Kidney glomerular epithelial cell (primary cell): ENCODE measurements around the gene UBXN4.
"Not testable (repeated sequence)": the region's sequence is repeated elsewhere in the genome, so short reads cannot be mapped to it uniquely, and the experiment has no call there.

Source experiments
- DNase-seq: peaks from one replicate; lab custom pipeline; 2025; lab: John Stamatoyannopoulos, UW

Gene UBXN4

DNA sequence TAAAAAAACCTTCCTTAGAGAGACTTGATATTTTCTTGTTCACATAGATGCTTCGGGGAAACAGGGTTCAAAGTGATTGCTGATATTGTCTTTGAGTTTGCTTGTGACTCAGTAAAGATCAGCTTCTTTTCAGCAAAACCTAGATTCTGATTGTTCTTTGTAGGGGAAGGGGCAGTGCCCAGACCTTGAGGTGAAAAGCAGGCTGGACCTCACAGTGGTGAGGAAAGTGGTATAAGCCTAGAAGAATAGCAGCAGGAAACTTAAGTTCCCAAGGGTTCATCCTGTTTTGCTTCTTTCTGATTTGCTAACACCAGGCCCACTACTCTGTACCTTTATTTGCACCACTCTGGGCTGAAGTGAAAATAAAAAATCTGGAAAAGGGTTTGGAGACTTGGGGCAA lies 20.9 kb downstream of the UBXN4 start:
- no peak for DNase-seq

DNA sequence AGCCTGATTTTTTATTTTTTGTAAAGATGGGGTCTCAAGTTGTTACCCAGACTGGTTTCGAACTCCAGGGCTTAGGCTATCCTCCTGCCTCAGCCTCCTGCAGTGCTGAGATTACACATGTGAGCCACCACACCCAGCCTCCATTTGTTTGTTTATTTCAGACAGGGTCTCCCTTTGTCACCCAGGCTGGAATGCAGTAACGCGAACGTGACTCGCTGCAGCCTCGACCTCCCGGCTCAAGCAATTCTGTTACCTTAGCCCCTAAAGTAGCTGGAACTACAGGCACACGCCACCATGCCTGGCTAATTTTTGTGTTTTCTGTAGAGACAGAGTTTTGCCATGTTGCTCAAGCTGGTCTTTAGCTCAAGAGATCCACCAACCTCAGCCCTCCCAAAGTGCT lies 27.2 kb downstream of the UBXN4 start:
- DNase-seq = no peak

DNA sequence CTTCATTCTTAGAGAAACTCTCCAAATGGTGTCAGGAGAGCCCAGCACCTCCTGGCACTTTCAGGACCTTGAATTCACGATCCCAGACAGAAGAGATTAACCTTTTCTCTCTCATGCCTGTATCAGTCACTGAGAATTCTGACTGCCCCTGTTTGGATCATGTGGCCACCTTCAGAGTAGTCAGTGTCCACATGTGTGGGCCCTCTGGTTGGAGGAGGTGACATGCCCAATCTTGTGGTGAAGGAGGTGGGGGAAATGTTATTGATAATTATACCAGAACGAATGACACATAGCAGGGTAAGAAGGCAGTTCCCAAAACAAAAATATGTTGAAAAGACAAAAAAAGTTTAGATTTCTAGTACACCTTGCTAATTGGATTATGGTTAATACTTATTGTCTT lies 31.7 kb downstream of the UBXN4 start:
- no peak for DNase-seq

DNA sequence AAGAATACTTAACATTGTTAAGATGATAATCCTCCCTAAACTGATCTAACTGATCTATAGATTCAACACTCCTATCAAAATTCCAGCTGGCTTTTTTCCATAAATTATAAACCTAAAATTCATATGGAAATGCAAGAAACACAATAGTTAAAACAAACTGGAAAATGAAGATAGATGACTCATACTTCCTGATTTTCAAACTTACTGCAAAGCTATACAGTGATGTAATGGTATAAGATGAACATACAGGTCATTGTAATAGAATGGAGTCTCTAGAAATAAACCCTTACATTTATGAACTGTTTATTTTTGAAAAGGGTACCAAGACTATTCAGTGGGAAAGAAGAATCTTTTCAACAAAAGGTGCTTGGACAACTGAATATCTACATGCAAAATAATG lies 32.3 kb downstream of the UBXN4 start:
- no peak for DNase-seq

DNA sequence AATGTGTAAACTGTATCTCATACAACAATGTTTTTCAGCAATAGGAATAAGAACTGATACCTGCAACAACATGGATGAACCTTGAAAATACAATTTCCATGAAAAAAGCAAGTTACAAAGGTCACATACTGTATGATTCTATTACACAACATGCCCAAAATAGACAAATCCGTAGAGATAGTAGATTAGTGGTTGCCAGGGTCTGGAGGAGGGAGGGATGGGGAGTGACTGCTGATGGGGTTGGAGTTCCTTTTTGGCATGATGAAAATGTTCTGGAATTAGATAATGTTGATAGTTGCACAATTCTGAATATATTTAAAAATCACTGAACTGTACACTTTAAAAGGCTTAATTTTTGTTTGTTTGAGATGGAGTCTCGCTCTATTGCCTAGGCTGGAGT lies 33.8 kb downstream of the UBXN4 start:
- DNase-seq = no peak

DNA sequence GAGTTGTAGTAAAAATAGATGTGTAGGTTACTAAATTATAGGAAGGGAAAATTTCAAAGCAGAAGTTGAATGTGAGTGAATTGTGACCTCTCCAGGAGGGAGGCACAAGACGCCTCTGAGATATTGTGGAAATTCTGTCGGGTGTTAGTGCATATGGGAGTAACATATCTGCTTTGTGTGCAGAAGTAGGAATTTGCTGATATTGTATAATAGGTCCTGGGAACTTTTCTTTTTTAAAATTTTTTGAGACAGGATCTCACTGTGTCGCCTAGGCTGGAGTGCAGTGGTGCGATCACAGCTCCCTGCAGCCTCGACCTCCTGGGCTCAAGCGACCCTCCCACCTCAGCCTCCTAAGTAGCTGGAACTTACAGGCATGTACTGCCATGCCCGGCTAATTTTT lies 34.7 kb downstream of the UBXN4 start:
- no peak for DNase-seq

DNA sequence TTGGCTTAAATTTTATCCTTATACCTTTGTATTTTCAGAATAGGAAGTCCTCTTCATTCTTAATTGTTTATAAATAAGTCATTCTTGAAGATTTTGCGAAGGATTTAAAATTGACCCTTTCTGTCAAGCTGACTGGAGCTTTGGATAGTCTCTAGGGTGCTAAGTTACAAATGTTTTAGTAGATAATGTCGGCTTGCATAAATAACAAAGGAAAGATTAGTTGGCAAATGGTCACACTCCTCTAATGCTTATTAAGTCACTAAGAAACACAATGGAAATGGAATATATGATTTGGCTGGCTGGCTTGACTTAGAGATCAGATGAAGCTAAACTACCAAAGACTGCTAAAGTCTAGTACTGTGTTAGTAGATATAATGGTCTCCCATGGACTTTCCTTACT lies 40.6 kb downstream of the UBXN4 start:
- no peak for DNase-seq

DNA sequence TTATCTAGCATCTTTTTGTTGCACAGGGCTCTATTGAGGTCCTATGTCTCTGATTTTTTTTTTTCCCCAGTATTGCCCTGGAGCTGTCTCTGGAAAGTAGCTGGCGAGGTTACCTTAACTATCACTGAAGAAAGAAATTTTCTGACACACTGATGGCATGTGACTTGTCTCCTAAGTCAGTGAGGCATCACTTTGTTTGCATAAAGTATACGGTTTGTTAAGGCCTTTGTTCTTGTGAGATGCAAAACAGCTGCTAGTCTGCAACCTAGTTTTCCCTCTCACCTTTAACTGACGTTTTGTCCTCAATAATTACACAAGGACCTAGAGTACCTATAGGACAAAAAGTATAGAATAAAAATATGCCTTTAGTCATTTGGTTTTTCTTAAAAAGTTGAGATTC lies 41.8 kb downstream of the UBXN4 start:
- no peak for DNase-seq

DNA sequence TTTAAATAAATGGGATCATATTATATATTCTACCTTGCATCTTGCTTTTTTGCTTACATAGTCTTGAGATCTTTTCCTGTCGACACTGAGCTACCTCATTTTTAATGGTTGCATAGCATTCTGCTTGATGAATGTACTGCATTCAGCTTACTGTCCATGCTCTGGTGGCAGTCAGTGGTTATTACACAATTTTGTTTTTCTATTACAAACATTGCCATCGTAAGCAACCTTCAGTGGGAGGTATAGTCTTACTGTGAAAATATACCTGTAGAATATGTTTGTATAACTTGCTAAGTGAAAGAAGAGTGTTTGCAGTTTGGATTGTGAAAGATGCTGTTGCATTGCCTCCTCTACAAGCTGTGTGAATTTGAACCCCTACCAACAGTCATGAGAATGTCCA lies 43.4 kb downstream of the UBXN4 start:
- DNase-seq = no peak

DNA sequence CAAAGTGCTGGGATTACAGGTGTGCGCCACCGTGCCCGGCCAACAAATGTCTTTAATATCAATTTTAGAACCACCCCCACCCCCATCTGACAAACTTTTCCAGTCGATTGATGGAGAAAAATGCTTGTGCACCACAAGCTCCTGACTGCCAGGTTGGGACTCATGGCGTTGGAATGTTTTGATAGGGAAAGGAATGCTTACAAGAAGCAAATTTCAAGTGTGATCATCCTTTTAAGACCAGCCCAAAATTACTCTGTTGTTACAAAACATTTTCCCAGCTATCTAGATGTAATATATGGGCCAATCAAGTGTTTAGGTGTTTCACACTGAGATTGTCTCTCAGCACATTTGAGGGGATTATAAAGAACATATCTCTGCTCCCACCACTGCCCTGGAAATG lies 45.2 kb downstream of the UBXN4 start:
- peak; percentile 91 for DNase-seq

DNA sequence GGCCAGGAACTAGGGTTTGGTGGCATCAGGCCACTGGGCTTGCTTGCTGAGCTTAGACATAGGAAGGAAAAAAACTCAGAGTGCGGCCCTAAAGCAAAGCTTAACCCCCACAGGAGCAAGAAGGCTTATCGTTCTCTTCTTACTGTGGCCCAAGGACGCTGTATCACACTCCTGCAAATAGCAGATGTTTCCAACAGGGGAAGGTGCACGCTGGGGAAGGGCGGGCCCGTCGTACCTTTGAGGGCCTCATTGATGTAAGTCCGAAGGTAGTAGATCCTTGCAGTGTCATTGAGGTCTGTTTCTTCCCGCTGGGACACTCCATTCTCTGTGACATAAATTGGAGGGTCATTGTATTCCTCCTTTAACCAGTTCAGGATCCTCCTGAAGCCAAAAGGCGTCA lies 48.8 kb downstream of the UBXN4 start:
- no peak for DNase-seq

DNA sequence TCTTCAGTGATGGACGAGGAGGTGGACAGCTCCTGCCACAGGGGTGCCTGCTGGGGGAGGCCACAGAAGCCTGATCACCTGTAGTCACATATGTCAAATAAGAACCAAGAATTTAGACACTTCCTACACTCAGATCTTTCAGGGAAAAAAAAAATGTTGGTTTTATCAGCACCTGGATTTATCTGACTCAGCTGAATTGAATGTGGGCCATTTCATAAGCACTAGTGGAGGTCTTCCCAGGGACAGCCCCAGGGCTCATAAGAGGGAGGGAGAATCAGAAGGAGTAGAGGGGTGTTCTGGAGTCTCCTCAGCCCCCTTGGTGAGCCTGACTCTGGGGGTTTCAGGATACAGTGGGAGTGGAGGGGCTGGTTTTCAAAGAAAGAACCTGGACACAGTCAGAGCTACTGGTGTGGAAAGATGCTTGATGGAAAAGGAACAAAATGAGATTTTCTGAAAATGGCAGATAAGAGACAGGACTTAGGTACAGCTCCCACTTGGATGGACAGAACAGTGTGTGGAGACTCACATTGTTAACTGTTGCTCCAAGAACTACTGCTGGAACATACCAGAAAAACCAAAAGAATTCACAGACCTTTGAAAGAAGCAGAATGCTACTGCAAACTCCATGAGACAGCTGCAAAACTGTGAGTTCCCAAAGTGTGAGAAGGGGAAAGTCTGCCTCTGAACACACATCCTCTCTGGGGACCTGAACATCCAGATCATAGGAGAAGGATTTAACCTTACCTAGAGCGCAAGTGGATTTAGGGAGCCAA lies 49.9 kb downstream of the UBXN4 start:
- peak; percentile 53 for DNase-seq

DNA sequence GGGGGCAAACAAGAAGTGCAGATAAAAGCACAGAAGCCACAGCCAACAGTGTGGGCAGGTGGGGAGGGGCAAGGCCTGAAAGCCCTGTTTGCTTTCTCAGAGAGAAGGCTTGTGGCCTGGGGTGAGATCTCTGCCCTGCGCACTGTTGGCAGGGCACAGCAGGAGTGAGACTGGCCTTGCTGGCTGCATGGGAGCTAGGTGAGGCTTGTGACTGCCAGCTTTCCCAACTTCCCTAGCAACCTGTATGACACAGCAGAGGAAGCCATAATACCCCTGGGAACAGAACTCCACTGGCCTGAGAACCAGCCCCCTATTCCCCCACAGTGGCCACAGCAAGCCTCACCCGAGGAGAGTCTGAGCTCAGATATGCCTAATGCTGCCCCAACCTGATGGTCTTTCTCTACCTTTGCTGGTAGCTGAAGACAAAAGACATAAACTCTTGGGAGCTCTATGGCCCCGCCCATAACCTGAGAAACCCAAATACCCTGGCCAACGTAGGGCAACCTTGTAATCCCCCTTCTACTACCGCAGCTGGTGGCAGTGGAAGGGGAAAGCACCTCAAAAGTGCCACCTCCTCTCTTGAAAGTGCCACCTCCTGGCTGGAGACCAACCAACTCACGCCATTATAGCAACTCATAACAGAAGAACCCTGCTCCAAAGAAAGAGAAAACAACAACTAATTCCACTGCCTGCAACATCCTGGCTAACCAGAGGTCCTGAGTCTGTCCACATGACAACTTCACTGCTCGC lies 50.9 kb downstream of the UBXN4 start:
- DNase-seq = no peak

DNA sequence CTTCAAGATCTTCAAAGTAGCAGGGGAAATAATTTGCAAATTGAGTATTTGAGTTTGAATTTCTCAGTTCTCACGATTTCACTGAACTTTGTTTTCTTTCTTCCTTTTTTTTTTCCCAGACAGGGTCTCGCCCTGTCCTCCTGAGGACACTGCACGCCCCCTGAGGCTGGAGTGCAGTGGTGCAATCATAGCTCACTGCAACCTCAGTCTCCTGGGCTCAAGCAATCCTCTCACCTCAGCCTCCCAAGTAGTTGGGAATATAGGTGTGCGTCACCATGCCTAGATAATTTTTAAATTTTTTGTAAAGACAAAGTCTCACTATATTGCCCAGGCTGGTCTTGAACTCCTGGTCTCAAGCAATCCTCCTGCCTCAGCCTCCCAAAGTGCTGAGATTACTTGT lies 54.0 kb downstream of the UBXN4 start:
- not testable (repeated sequence) for DNase-seq

DNA sequence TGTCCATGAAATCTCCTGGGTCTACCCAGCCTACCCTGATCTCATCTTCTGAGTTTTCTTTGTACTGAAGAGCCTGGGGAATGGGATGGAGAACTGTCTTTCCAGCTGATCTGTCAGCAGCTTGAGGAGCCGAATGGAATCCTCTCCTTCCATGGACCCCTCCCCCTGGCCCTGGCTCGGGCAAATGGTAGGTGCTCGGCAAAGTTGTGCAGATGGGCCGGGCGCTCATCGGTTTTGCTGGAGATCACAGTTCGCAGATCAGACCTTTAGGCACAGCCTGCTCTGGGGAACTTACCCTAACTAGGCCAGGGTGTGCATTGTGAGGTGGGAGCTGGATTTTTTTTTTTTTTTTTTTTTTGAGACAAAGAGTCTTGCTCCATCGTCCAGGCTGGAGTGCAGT lies 55.0 kb downstream of the UBXN4 start:
- DNase-seq = no peak

DNA sequence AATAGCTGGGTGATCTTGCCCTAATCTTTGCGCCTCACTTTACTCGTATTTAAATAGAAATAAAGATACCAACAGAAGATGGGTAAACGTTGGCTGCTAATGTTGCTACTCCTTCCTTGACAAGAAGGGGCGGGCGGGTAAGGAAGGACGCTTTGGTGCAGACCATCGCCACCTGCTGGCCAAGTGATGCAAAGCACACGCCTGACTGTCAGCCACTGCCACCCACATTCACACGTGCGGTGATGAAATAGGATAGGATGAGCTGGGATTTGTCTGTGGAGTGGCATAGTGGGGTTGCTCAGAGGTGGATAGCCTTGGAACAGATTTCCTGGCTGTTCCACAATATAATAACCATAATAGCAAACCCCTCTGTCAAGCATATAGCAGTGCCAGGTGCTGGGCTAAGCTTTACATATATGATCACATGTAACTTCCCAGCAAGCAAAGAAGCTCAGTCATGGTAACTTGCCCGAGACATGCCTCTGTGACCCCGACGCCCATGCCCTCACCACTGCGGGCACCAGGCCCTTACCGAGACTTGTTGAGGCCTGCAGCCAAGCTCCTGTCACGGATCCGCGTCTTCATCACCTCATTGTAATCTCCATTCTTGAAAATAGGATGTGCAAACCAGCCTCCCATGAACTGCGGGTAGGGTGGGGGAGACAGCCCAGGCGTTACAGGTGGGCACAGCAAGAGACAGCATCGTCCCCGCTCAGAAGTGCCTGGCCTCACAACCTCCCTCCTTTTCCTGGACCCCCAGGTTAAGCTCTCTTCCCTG lies 56.0 kb downstream of the UBXN4 start:
- peak; percentile 79 for DNase-seq

DNA sequence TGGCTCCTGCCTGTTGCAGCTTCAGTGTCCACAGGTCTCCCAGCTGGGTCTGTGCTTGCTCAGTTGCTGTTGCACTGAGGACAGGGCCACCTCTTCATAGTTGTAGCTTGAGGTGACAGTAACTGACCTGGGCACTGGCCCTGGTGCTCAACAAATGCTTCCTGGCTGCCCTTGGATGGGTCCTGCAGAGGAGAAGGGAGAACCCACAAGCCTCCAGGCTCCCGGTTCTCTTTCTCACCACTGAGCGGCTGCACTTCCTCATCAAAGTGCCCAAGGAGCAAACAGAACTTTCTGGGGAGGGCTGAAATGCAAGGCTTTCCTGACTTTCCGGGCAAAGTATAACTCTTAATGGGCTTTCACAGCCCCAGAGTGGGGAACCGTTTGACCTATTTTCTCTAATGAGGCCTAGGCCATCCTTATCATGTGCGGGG lies 56.6 kb downstream of the UBXN4 start:
- DNase-seq = no peak

DNA sequence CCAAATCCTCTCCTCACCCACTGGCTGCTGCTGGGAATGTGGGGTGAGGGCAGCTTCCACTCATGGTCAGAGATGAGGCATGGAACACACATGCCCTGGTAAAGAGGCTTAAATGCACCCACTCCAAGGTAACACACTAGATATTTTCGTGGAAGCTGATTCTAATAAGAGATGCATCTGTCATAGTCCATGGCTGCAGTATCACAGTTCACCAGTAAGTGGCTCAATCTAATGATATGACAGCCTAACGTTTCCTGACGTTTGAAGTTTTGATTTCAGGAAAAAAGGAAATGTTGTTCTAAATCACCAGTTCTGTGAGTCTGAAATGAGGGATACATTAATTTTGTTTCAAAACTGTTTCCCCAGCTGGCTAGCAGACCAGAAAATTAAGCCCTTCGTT lies 57.1 kb downstream of the UBXN4 start:
- DNase-seq = no peak

DNA sequence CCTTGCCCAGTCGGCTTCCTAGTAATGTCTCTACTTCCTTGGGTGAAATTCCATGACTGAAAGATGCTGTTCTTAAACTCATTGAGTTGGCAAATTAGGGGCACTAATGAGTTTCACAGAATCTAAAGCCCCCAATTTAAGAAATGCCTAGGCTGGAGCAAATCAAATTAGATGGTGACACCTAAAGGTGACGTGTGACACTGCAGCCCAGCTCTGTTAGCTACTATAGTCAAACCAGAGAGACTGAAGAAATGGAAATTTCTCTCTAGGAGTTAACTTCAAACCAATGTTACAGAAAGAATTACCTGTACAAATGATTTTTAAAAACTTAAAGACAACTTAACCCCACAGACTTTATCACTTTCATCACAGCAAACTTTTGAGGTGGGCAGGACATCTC lies 58.1 kb downstream of the UBXN4 start:
- no peak for DNase-seq

DNA sequence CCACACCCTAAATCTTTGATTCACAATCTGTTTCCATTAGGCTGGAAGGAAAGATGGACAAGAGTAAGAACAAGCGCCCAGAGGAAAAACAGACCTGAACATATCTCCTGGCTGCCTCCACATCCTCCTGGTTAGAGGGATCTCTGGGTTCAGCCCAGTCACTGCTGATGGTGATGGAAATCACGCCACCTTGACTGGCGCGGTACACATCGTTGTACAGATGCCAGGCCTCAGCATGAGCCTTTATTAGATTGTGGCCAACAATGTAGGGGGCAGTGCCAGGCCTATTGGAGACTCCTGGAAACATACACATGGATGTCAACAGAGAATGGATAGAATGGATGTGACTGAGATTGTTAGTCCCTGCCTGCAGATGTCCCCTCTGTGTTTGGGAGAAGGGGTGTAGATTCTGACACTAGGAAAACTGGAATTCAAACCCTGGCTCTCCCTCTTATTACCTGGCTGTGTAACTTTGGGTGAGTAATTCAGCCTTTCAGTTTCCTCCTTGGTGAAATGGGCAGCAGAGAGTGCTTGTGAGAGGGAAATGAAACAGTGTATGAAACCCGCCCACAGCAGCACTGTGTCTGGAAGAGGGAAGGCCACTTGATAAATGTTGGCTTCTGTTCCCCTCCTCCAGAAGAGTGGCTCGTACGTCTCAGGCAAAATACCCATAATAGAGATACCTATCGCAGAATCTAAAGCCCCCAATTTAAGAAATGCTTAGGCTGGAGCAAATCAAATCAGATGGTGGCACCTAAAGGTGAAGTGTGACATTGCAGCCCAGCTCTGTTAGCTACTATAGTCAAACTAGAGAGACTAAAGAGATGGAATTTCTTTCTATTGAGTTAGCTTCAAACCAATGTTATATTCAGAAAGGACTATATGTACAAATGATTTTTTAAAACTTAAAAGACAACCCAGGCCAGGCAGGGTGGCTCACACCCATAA lies 59.1 kb downstream of the UBXN4 start:
- DNase-seq = no peak

DNA sequence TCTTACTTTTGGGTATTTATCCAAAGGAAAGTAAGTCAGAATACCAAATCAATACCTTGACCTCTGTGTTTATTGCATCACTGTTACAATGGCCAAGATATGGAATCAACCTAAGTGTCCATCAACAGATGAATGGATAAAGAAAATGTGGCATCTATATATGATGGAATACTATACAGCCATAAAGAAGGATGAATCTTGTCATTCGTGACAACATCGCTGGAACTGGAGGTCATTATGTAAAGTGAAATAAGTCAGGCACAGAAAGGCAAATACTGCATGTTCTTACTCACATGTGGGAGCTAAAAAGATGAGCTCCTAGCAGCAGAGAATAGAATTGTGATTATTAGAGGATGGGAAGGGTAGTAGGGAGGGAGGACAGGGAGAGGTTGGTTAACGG lies 60.7 kb downstream of the UBXN4 start:
- no peak for DNase-seq

DNA sequence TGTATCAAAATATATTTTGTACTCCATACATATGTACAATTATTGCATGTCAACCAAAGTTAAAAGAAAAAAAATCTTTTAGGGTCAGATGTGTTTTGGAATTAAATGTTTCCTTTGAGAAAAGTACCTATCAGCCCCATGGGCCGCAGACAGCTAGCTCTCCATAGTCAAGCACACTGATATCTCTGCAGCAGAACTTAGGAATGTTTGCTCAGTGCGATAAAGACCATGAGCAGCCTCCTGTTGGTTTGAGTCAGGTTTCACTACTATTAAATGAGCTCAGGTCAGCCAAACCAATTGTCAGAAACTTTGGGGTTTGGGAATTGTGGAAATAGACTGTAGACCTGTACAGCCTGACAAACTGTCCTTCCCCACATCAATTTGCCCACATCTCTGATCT lies 61.6 kb downstream of the UBXN4 start:
- no peak for DNase-seq
